Measurements from ENCODE around the gene TNFSF9. TPM values are rescaled to one million over a fixed set of nuclear protein-coding genes. Genes with fewer than 3 reads are reported as not detected.

TNFSF9 gene
- total and polyA plus RNA-seq, 2 of the 8 experiments (the other 6 are each of a cell fraction or from before 2014, with no cell fraction given) = 1.7 to 4.4 TPM

- Histone ChIP-seq H2BK120ac (replicated peaks; ENCODE audit: low read depth, low read length) (no peak overlapping the region), H4K5ac (ENCODE audit: insufficient read length, low read depth, low read length) (no peak overlapping the region), H2AK5ac (ENCODE audit: low read depth, low read length) (no peak overlapping the region), H3K4me1 (replicated peaks in 1 of 4; ENCODE audit: control insufficient read depth in 3 of 4, insufficient read depth in 4 of 4, low read length in 3 of 4) (peaks cover 0 to 5% (median 0%) of the 10 kb centered on the region in 4 experiments; a peak in 3 of 7 replicates), H2BK15ac (ENCODE audit: low read length) (no peak overlapping the region), H3K36me3 (ENCODE audit: control insufficient read depth in 2 of 4, insufficient read depth in 4 of 4, low read length in 3 of 4) (no peaks in the 10 kb centered on the region), H3K27me3 (replicated peaks in 1 of 4; ENCODE audit: control insufficient read depth in 3 of 4, extremely low read depth in 1 of 4, insufficient read depth in 3 of 4, low read length in 3 of 4) (peaks cover 0 to 2% (median 0%) of the 10 kb centered on the region in 4 experiments; a peak in 1 of 7 replicates), H3K27ac (ENCODE audit: low read depth, low read length) (no peak overlapping the region), H2BK12ac (ENCODE audit: low read depth, low read length) (no peak overlapping the region), H3K9ac (replicated peaks in 1 of 4; ENCODE audit: extremely low read depth in 1 of 4, low read depth in 3 of 4, low read length in 3 of 4) (no peak overlapping the region), H3K4me3 (ENCODE audit: extremely low read depth in 1 of 4, insufficient read depth in 2 of 4, low read depth in 3 of 4, low read length in 4 of 4) (no peak overlapping the region), H3K9me3 (ENCODE audit: insufficient read depth in 2 of 2, low read depth in 1 of 2, low read length in 1 of 2) (no peaks in the 10 kb centered on the region), H2BK5ac (ENCODE audit: low read depth, low read length) (no peak overlapping the region), H4K8ac (ENCODE audit: extremely low read depth, insufficient read depth, low read length) (no peak overlapping the region), H4K91ac (replicated peaks; ENCODE audit: insufficient read length, low read length) (no peak overlapping the region), H3K79me1 (ENCODE audit: low read depth, low read length) (no peaks in the 10 kb centered on the region), H2BK20ac (ENCODE audit: low read length) (no peak overlapping the region), H3K56ac (replicated peaks; ENCODE audit: insufficient read length, low read depth, low read length) (no peak overlapping the region), H3K79me2 (ENCODE audit: control insufficient read depth in 1 of 2, insufficient read depth in 2 of 2, low read length in 2 of 2) (no peaks in the 10 kb centered on the region), H3K23me2 (ENCODE audit: low read depth, low read length) (0 out of 2 replicates have a peak, but pooled peaks cover 2% of the 10 kb centered on the region), H2AFZ (ENCODE audit: low read length) (0 out of 2 replicates have a peak overlapping the region, but pooled peaks have one; percentile 83), H3K14ac (ENCODE audit: insufficient read length) (no peak overlapping the region), H3K18ac (ENCODE audit: extremely low read depth, low read length) (no peak overlapping the region), H3K4ac (replicated peaks; ENCODE audit: insufficient read length, low read depth, low read length) (no peak overlapping the region), H4K20me1 (replicated peaks in 1 of 2; ENCODE audit: control insufficient read depth in 1 of 2, insufficient read depth in 2 of 2, low read length in 2 of 2) (no peaks in the 10 kb centered on the region), H3K4me2 (ENCODE audit: insufficient read depth in 1 of 2, low read depth in 2 of 2, low read length in 2 of 2) (no peak overlapping the region), H3K23ac (ENCODE audit: insufficient read length) (no peak overlapping the region)
- FAIRE-seq = no peak
- WGBS, 2 experiments (ENCODE audit: extremely low coverage in 1 of 2, insufficient coverage in 1 of 2, insufficient read length in 1 of 2, insufficient replicate concordance in 2 of 2, low coverage in 1 of 2, low lambda C conversion rate in 2 of 2, missing lambda C conversion rate in 1 of 2) = 83% methylated on average over 6 of the region's 6 CpGs; no CpG with 5 or more reads in 1 of the 2 experiments
- DNase-seq (ENCODE audit: low read depth in 1 of 2, low spot score in 2 of 2) = no peak
- CTCF ChIA-PET (ENCODE audit: partially characterized antibody) = interaction anchor here (1.0 kb wide), 2 partner anchors 36 to 41 kb away, joined by 3 read pairs; partner anchors contain the start of gene DENND1C
- POLR2A ChIA-PET (ENCODE audit: partially characterized antibody) = interaction anchor here (2.8 kb wide), 1 partner anchor 9 kb away, joined by 17 read pairs; the partner anchor contains the start of gene TNFSF9
- no peak for TF ChIP-seq EP300 (IDR thresholded peaks at IDR 0.05; ENCODE audit: borderline replicate concordance in 1 of 2, low read depth in 2 of 2, low read length in 2 of 2)
- no peak for TF ChIP-seq ATF2 (IDR thresholded peaks at IDR 0.05; ENCODE audit: low read length)
- no peak for TF ChIP-seq NANOG (IDR thresholded peaks at IDR 0.05; ENCODE audit: insufficient read depth, low read depth, low read length, poor library complexity, severe bottlenecking)
- no peak for TF ChIP-seq TAF7 (optimal IDR thresholded peaks at IDR 0.05; ENCODE audit: borderline replicate concordance, low read depth, low read length)
These were observed 8.1 kb upstream of the TNFSF9 start for GRCh38 chr19:6522712-6523111.

Data from H1 (cell line).